ENCODE measurements around the gene C1orf167.

DNA sequence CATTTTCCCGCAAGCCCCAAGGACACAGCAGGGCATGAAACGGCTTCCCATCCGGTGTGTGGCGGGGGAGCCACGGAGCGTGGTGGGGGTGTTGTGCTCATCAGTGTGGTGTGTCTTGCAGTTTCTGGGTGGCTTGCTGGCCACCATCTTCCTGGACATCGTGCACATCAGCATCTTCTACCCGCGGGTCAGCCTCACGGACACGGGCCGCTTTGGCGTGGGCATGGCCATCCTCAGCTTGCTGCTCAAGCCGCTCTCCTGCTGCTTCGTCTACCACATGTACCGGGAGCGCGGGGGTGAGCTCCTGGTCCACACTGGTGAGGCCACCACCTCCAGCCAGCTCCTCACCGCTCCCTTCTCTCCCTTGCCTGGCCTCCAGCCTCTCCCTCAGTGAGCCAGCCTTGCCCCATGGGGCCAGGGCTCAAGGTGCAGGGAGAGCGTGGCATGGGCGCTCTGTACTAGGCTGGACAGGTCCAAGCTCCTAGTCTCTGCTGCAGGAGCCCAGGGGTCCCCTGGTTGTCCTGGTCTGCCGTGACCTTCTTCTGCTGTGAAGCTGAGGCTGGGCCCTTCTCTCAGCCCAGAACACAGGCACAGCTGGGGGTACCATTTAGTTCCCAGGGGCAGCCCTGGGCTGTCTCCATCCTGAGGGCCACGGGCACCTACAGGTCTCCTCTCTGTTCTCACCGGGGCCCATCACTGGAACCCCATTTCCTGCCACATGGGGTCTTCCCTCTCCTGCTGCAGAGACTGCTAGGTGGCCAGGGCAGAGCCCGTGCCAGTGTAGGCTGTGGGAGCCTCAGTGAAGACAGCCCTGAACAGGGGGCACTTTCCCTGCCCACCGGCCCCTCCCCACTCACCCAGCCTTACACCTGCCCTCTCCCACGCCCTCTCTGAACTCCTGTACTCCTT is 13.4 kb upstream of the C1orf167 start:
- TF ChIP-seq, protein P1, sequence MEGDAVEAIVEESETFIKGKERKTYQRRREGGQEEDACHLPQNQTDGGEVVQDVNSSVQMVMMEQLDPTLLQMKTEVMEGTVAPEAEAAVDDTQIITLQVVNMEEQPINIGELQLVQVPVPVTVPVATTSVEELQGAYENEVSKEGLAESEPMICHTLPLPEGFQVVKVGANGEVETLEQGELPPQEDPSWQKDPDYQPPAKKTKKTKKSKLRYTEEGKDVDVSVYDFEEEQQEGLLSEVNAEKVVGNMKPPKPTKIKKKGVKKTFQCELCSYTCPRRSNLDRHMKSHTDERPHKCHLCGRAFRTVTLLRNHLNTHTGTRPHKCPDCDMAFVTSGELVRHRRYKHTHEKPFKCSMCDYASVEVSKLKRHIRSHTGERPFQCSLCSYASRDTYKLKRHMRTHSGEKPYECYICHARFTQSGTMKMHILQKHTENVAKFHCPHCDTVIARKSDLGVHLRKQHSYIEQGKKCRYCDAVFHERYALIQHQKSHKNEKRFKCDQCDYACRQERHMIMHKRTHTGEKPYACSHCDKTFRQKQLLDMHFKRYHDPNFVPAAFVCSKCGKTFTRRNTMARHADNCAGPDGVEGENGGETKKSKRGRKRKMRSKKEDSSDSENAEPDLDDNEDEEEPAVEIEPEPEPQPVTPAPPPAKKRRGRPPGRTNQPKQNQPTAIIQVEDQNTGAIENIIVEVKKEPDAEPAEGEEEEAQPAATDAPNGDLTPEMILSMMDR (IDR thresholded peaks at IDR 0.05; ENCODE audit: low read length) = no peak
- TF ChIP-seq EZH2 (optimal IDR thresholded peaks at IDR 0.05; ENCODE audit: low read depth, low read length) = no peak
- TF ChIP-seq EZH2phosphoT487 (IDR thresholded peaks at IDR 0.05; ENCODE audit: low read length) = no peak

All from MM.1S (cell line).